Gastrocnemius medialis (tissue), 4 donors: ENCODE measurements around the gene LAYN.

ENCODE experiments used
- POLR2A ChIP-seq, 2 donors: fragments of 450-650 bp; IDR thresholded peaks; one replicate each; pipeline ENCODE4 v1.6.1; 2017; ENCODE audit warnings: antibody characterized with exemption in 2 of 2, mild to moderate bottlenecking in 2 of 2, moderate library complexity in 2 of 2
- TF ChIP-seq, protein P1 (sequence below), 5 experiments: fragments of 450-650 bp in 3 of 5; fragments of 200-600 bp in 2 of 5; sonication (generic) in 2 of 5; IDR thresholded peaks in 4 of 5; conservative IDR thresholded peaks in 1 of 5; 1 replicate in 4 of 5; 2 replicates in 1 of 5; pipeline ENCODE4 v1.5.1; 2016 to 2019; ENCODE audit warnings: antibody characterized with exemption in 5 of 5, mild to moderate bottlenecking in 3 of 5, moderate library complexity in 3 of 5

DNA sequence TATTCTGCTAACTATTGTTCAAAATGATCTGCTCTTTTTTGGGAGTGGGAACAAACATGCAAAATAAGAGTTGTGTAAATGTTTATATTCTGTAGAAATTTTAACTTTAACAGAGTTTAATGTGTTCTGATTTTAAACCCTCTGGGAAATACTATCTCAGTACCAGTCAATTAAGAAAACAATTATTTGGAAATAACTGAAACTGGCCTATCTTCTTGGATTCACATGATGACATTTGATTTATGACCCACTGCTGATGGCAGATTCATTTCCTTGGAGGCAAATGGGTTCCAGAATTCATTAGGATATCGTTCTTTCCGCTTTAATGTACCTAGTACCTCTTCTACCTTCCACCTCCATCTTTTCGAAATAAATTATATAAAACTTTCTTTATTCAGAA lies 67.2 kb downstream of the LAYN start:
- TF ChIP-seq, protein P1, sequence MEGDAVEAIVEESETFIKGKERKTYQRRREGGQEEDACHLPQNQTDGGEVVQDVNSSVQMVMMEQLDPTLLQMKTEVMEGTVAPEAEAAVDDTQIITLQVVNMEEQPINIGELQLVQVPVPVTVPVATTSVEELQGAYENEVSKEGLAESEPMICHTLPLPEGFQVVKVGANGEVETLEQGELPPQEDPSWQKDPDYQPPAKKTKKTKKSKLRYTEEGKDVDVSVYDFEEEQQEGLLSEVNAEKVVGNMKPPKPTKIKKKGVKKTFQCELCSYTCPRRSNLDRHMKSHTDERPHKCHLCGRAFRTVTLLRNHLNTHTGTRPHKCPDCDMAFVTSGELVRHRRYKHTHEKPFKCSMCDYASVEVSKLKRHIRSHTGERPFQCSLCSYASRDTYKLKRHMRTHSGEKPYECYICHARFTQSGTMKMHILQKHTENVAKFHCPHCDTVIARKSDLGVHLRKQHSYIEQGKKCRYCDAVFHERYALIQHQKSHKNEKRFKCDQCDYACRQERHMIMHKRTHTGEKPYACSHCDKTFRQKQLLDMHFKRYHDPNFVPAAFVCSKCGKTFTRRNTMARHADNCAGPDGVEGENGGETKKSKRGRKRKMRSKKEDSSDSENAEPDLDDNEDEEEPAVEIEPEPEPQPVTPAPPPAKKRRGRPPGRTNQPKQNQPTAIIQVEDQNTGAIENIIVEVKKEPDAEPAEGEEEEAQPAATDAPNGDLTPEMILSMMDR (IDR thresholded peaks at IDR 0.05 in 4 of 5, conservative IDR thresholded peaks at IDR 0.05 in 1 of 5): no peak
- TF ChIP-seq POLR2A (IDR thresholded peaks at IDR 0.05): no peak
